GM19468 (cell line): ENCODE measurements around the gene BRAF.
"Not testable (repeated sequence)": the region's sequence is repeated elsewhere in the genome, so short reads cannot be mapped to it uniquely, and the experiment has no call there.

Experiments
- ATAC-seq: cut with Tn5 transposase; IDR thresholded peaks from one replicate; pipeline ENCODE4 v1.9.1; 2021; ENCODE audit warnings: mild to moderate bottlenecking, moderate library complexity, moderate number of reproducible peaks; ENCODE audit not compliant: unreplicated experiment; ENCODE audit errors: extremely low read depth

The BRAF gene

GRCh38 chr7:140810385-140810784, 114.3 kb downstream of the BRAF start:
- ATAC-seq, result no peak

DNA sequence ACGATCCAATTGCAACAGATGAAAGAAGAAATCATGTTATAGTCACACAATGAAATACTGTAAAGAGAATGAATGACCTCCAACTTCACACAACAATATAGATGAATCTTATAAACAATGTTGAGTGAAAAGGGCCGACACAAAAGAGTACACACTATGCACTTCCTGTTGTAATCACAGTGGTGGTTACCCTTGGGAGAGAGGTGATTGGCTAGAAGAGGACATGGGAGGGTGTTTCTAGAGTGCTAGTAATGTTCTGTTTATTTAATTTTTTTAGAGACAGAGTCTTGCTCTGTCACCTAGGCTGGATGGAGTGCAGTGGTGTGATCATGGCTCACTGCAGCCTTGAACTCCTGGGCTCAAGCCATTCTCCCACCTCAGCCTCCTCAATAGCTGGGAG, 145.8 kb downstream of the BRAF start:
- ATAC-seq, result no peak

- no peak for ATAC-seq
Observed at GRCh38 chr7:140778568-140778967, 146.2 kb downstream of the BRAF start.

- ATAC-seq, result no peak
Observed at GRCh38 chr7:140774371-140774770, 150.4 kb downstream of the BRAF start.

- ATAC-seq, result no peak
Observed at GRCh38 chr7:140773104-140773503, 151.6 kb downstream of the BRAF start.

- no peak for ATAC-seq
Observed at GRCh38 chr7:140771826-140772225, 152.9 kb downstream of the BRAF start.

DNA sequence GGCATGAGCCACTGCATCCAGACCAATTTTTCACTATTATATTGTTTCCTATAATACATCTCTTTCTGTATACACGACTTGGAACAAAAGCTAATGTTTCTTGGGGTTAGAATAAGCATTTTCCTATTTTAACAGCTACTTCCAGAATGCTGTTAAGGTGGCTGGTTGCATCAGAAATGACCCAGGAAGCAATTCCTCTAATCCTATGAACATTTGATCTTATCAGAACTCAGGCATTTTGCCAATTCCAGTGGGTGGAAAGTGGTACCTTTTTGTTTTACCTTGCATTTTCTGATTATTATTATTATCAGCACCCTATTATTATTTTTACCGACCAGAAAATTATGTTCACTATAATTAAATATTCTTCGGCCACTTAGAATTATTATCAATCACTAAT, 154.9 kb downstream of the BRAF start:
- ATAC-seq, result no peak

DNA sequence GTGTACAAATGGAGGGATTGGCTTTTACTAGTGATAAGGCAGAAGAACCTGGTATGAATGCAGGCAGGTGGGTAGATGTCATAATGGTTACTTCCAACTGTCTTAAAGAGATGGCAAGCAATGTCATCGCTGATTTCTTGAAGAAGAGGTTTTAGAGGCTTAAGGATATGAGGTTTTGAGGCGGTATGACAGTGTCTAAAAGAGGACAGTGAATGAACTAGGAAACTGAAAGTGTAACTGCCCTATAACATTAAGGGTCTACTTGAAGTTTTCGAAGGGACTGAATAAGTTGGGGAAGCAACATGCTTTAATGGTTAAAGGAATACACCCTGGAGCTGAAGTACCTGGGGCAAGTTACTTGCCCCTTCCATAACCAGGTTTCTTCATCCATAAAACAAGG, 157.3 kb downstream of the BRAF start:
- ATAC-seq, result no peak

GRCh38 chr7:140765441-140765840, 159.3 kb downstream of the BRAF start:
- not testable (repeated sequence) for ATAC-seq

DNA sequence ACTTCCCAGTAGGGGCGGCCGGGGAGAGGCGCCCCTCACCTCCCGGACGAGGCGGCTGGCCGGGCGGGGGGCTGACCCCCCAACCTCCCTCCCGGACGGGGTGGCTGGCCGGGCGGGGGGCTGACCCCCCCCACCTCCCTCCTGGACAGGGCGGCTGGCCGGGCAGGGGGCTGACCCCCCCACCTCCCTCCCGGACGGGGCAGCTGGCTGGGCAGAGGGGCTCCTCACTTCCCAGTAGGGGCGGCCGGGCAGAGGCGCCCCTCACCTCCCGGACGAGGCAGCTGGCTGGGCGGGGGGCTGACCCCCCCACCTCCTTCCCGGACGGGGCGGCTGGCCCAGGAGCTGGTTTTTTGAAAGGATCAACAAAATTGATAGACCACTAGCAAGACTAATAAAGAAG, 161.6 kb downstream of the BRAF start:
- ATAC-seq, result not testable (repeated sequence)

GRCh38 chr7:140761375-140761774, 163.4 kb downstream of the BRAF start:
- ATAC-seq, result not testable (repeated sequence)

DNA sequence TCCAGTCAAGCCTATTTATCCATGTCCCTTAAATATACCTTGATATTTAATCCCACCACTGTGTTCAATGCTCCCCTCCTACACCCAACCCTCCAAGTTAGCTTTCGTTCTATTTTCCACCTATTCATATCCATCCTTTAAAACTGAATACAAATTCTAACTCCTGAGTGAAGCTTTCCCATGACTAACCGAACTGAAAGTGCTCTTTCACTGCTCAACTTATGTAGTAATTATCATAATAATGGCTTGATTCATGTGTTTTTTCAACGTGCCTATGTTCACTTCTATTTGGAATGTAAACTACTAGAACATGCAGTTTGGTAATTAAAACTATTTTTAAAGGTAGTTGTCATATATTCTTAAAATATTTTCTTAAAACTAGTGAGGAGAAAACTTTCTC, 170.2 kb downstream of the BRAF start:
- ATAC-seq, result no peak

- ATAC-seq, result no peak
Observed at GRCh38 chr7:140752533-140752932, 172.2 kb downstream of the BRAF start.

DNA sequence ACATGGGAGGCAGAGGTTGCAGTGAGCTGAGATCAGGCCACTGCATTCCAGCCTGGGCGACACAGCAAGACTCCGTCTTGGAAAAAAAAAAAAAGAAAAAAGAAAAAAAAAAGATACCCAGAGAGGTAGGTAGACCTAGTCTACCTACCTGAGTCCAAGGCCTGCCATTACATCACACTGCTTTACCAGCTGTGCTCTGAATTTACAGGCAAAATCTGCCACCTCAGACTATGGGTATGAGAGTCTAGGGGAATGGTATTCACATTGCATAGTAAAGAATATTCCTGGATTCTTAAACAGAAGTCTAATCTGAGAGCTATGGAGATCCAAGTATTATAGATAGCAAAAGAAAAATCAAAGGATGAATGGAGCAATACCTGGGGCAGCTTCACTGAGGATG, 178.0 kb downstream of the BRAF start:
- no peak for ATAC-seq

DNA sequence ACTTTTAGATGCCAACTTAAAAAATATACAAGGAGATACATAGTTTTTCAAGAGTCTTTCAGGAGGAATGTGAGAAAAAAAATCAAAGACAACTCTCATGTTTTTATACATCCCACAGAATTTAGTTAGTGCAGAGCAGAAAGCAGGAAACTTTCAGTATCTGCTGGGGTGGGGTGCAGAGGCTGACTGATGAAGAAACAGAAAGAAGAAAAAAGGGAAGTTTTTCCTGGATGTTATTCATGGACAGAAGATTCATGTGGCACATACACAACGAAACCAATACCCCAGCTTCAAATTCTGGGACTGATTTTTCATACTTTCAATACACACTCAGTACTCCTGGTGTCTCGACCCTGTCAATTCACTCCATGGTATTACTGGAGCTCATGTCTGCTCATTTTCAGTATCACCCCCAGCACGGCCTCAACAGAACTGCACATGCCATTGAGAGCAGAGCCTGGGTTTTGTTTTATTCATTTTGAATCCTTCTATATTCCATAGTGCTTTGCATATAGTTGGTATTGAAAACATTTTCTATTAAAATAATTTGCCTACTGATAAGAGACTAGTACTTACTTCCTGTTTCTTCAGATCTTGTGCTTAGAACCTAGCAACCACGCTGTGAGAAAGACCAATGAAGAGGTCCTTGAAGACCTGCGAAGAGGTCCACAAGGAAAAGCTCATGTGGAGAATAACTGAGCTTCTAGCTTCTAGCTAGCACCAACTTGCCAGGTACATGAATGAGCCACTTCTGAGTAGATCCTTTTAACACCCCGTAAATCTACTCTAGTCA, 179.3 kb downstream of the BRAF start:
- no peak for ATAC-seq

- no peak for ATAC-seq
Observed at GRCh38 chr7:140744005-140744404, 180.7 kb downstream of the BRAF start.

DNA sequence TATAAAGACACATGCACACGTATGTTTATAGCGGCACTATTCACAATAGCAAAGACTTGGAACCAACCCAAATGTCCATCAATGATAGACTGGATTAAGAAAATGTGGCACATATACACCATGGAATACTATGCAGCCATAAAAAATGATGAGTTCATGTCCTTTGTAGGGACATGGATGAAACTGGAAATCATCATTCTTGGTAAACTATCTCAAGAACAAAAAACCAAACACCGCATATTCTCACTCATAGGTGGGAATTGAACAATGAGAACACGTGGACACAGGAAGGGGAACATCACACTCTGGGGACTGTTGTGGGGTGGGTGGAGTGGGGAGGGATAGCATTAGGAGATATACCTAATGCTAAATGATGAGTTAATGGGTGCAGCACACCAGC, 181.5 kb downstream of the BRAF start:
- not testable (repeated sequence) for ATAC-seq

GRCh38 chr7:140738280-140738679, 186.4 kb downstream of the BRAF start:
- no peak for ATAC-seq

GRCh38 chr7:140734729-140735128, 190.0 kb downstream of the BRAF start:
- no peak for ATAC-seq

- no peak for ATAC-seq
Observed at GRCh38 chr7:140734096-140734495, 190.6 kb downstream of the BRAF start.

DNA sequence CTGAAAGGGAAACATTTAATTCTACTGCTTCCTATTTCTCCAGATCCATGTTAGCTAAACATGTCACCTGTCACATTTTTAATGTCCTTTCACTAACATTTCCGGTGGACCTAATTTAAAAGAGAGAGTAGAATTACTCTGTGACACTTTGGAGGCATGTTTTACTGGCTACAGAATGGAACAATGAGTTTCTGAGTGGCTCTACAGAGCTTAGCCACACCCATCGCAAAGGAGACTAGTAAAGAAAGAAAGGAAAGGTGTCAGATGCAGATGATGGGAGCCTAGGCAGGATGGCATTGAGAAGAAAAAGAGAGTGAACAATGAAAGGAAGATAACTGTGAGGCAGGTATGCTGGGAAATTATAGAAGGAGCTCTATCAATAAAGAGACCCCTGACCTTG, 192.3 kb downstream of the BRAF start:
- ATAC-seq, result no peak

GRCh38 chr7:140726281-140726680, 198.4 kb downstream of the BRAF start:
- ATAC-seq, result no peak
